K562 (cell line): ENCODE results near the gene STUM. TPM values are rescaled to one million over a fixed set of nuclear protein-coding genes. Genes with fewer than 3 reads are reported as not detected.

Experiments
- EP400 ChIP-seq: fragments of 450-650 bp; IDR thresholded peaks from 2 replicates; pipeline ENCODE4 v1.6.1; 2017; ENCODE audit warnings: antibody characterized with exemption, mild to moderate bottlenecking, moderate library complexity
- FOXP1 ChIP-seq: sonication (generic); formaldehyde crosslinking; IDR thresholded peaks from 2 replicates; pipeline ENCODE4 v1.8.0; 2022; ENCODE audit warnings: mild to moderate bottlenecking, missing genetic modification reagents
- GTF2F1 ChIP-seq: IDR thresholded peaks from 2 replicates; pipeline ENCODE4 v1.6.1; 2011; ENCODE audit warnings: low read depth, low read length, improper control_type of control experiment
- HDAC8 ChIP-seq: fragments of 450-650 bp; IDR thresholded peaks from 2 replicates; pipeline ENCODE4 v1.6.1; 2016; ENCODE audit warnings: mild to moderate bottlenecking, missing genetic modification characterization, moderate library complexity, missing compliant biosample characterization
- KAT7 ChIP-seq: sonication (generic); formaldehyde crosslinking; IDR thresholded peaks from 2 replicates; pipeline ENCODE4 v1.8.0; 2022; ENCODE audit warnings: missing genetic modification reagents, mild to moderate bottlenecking, borderline replicate concordance
- TSC22D4 ChIP-seq: fragments of 450-650 bp; IDR thresholded peaks from 2 replicates; pipeline ENCODE4 v1.6.1; 2016; ENCODE audit warnings: missing genetic modification characterization, missing biosample characterization, control low read depth
- ZNF184 ChIP-seq: sonication (generic); formaldehyde crosslinking; IDR thresholded peaks from 2 replicates; pipeline ENCODE4 v1.5.0; 2020; ENCODE audit warnings: missing genetic modification reagents
- ZNF696 ChIP-seq: fragments of 250-450 bp; sonication (Bioruptor Pico); conservative IDR thresholded peaks from 2 replicates; pipeline ENCODE4 v1.4.0; 2020; ENCODE audit warnings: mild to moderate bottlenecking, moderate library complexity
- polyA plus RNA-seq, 8 experiments: library from polyadenylated mRNA; depleted of rRNA in 4 of 8; stranded (reverse) in 5 of 8; unstranded in 3 of 8; fragments of >200 nt; fragmentation: Nextera tagmentation in 2 of 8; fragmentation: Illumina TruSeq in 1 of 8; extraction: Ambion mirVana in 2 of 8; extraction: Trizol in 1 of 8; gene quantifications; 2 replicates each; pipeline versions ENCODE4 v1.2.1 to v1.2.3, GENCODE V29; 2011 to 2014; ENCODE audit warnings: inconsistent platforms in 1 of 8, missing spikeins in 1 of 8
- total RNA-seq, 7 experiments: library from RNA; depleted of rRNA in 6 of 7; stranded (reverse); fragments of >200 nt in 6 of 7; fragmentation: Illumina TruSeq in 2 of 7; extraction: Trizol in 2 of 7; gene quantifications; 2 replicates each; pipeline versions ENCODE4 v1.2.1 to v1.2.3, GENCODE V29; 2011 to 2021; ENCODE audit warnings: low replicate concordance in 1 of 7
- TF ChIP-seq, protein P1 (sequence below): fragments of 450-650 bp; IDR thresholded peaks from 2 replicates; pipeline ENCODE4 v1.6.1; 2016; ENCODE audit warnings: mild to moderate bottlenecking, moderate library complexity

STUM gene
- total and polyA plus RNA-seq, 9 of the 15 experiments (the other 6 are each of a cell fraction or from before 2014, with no cell fraction given): not detected

DNA sequence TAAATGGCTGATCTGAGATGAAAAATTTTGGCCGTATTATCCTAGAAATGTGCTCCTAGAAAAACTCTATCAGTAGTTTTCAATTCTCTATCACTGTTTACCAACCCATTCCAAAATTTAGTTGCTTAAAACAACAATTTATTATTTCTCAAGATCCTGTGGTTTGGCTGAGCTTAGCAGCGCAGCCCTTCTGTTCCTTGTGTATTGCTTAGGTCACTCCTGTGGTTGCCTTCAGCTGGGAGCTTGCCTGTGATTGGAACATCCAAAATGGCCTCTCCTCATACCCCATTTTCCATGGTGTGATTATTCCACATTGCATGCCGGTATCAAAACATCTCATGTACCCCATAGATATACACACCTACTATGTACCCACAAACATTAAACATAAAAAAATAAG, 22.8 kb upstream of the STUM start (continued):
- TF ChIP-seq, protein P1, sequence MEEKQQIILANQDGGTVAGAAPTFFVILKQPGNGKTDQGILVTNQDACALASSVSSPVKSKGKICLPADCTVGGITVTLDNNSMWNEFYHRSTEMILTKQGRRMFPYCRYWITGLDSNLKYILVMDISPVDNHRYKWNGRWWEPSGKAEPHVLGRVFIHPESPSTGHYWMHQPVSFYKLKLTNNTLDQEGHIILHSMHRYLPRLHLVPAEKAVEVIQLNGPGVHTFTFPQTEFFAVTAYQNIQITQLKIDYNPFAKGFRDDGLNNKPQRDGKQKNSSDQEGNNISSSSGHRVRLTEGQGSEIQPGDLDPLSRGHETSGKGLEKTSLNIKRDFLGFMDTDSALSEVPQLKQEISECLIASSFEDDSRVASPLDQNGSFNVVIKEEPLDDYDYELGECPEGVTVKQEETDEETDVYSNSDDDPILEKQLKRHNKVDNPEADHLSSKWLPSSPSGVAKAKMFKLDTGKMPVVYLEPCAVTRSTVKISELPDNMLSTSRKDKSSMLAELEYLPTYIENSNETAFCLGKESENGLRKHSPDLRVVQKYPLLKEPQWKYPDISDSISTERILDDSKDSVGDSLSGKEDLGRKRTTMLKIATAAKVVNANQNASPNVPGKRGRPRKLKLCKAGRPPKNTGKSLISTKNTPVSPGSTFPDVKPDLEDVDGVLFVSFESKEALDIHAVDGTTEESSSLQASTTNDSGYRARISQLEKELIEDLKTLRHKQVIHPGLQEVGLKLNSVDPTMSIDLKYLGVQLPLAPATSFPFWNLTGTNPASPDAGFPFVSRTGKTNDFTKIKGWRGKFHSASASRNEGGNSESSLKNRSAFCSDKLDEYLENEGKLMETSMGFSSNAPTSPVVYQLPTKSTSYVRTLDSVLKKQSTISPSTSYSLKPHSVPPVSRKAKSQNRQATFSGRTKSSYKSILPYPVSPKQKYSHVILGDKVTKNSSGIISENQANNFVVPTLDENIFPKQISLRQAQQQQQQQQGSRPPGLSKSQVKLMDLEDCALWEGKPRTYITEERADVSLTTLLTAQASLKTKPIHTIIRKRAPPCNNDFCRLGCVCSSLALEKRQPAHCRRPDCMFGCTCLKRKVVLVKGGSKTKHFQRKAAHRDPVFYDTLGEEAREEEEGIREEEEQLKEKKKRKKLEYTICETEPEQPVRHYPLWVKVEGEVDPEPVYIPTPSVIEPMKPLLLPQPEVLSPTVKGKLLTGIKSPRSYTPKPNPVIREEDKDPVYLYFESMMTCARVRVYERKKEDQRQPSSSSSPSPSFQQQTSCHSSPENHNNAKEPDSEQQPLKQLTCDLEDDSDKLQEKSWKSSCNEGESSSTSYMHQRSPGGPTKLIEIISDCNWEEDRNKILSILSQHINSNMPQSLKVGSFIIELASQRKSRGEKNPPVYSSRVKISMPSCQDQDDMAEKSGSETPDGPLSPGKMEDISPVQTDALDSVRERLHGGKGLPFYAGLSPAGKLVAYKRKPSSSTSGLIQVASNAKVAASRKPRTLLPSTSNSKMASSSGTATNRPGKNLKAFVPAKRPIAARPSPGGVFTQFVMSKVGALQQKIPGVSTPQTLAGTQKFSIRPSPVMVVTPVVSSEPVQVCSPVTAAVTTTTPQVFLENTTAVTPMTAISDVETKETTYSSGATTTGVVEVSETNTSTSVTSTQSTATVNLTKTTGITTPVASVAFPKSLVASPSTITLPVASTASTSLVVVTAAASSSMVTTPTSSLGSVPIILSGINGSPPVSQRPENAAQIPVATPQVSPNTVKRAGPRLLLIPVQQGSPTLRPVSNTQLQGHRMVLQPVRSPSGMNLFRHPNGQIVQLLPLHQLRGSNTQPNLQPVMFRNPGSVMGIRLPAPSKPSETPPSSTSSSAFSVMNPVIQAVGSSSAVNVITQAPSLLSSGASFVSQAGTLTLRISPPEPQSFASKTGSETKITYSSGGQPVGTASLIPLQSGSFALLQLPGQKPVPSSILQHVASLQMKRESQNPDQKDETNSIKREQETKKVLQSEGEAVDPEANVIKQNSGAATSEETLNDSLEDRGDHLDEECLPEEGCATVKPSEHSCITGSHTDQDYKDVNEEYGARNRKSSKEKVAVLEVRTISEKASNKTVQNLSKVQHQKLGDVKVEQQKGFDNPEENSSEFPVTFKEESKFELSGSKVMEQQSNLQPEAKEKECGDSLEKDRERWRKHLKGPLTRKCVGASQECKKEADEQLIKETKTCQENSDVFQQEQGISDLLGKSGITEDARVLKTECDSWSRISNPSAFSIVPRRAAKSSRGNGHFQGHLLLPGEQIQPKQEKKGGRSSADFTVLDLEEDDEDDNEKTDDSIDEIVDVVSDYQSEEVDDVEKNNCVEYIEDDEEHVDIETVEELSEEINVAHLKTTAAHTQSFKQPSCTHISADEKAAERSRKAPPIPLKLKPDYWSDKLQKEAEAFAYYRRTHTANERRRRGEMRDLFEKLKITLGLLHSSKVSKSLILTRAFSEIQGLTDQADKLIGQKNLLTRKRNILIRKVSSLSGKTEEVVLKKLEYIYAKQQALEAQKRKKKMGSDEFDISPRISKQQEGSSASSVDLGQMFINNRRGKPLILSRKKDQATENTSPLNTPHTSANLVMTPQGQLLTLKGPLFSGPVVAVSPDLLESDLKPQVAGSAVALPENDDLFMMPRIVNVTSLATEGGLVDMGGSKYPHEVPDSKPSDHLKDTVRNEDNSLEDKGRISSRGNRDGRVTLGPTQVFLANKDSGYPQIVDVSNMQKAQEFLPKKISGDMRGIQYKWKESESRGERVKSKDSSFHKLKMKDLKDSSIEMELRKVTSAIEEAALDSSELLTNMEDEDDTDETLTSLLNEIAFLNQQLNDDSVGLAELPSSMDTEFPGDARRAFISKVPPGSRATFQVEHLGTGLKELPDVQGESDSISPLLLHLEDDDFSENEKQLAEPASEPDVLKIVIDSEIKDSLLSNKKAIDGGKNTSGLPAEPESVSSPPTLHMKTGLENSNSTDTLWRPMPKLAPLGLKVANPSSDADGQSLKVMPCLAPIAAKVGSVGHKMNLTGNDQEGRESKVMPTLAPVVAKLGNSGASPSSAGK: no peak
- TF ChIP-seq KAT7 (CRISPR knock-in tag): no peak
- TF ChIP-seq EP400: no peak
- no peak for TF ChIP-seq ZNF184 (CRISPR knock-in tag)
- no peak for TF ChIP-seq TSC22D4 (tag)
- TF ChIP-seq GTF2F1: no peak
- no peak for TF ChIP-seq ZNF696 (CRISPR knock-in tag)
- no peak for TF ChIP-seq FOXP1 (CRISPR knock-in tag)
- no peak for TF ChIP-seq HDAC8 (tag)
